PC-9 (cell line): Measurements from ENCODE around the gene INVS.
"Not testable (repeated sequence)": the region's sequence is repeated elsewhere in the genome, so short reads cannot be mapped to it uniquely, and the experiment has no call there.

Experiments used
- EZH2 ChIP-seq: fragments of 200-600 bp; sonication (generic); IDR thresholded peaks from 2 replicates; pipeline ENCODE4 v1.8.0; 2017; ENCODE audit warnings: antibody characterized with exemption, low read depth
- TF ChIP-seq, protein P1 (sequence below): fragments of 200-600 bp; sonication (generic); conservative IDR thresholded peaks from 2 replicates; pipeline ENCODE4 v1.6.1; 2017; ENCODE audit warnings: mixed run types, antibody characterized with exemption, mild to moderate bottlenecking, moderate library complexity

DNA sequence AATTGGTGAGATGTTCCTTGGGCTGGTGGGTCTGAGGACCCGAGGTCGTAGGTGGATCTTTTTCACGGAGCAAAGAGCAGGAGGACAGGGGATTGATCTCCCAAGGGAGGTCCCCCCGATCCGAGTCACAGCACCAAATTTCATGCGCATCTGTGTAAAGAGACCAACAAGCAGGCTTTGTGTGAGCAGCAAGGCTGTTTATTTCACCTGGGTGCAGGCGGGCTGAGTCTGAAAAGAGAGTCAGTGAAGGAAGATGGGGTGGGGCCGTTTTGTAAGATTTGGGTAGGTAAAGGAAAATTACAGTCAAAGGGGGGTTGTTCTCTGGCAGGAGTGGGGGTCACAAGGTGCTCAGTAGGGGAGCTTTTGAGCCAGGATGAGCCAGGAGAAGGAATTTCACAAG is 46.9 kb downstream of the INVS start:
- TF ChIP-seq, protein P1, sequence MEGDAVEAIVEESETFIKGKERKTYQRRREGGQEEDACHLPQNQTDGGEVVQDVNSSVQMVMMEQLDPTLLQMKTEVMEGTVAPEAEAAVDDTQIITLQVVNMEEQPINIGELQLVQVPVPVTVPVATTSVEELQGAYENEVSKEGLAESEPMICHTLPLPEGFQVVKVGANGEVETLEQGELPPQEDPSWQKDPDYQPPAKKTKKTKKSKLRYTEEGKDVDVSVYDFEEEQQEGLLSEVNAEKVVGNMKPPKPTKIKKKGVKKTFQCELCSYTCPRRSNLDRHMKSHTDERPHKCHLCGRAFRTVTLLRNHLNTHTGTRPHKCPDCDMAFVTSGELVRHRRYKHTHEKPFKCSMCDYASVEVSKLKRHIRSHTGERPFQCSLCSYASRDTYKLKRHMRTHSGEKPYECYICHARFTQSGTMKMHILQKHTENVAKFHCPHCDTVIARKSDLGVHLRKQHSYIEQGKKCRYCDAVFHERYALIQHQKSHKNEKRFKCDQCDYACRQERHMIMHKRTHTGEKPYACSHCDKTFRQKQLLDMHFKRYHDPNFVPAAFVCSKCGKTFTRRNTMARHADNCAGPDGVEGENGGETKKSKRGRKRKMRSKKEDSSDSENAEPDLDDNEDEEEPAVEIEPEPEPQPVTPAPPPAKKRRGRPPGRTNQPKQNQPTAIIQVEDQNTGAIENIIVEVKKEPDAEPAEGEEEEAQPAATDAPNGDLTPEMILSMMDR: not testable (repeated sequence)
- not testable (repeated sequence) for TF ChIP-seq EZH2
